Coronary artery (tissue), 2 donors: ENCODE measurements around the gene CDK10.

Experiments
- DNase-seq: peaks from one replicate; pipeline ENCODE4 v3.0.0-alpha.2; 2017; ENCODE audit warnings: low spot score
- H3K27ac ChIP-seq, 2 donors: fragments of 200-600 bp; sonication (generic); one replicate each; pipeline ENCODE4 v1.5.1; 2016 to 2019
- H3K4me3 ChIP-seq: fragments of 200-600 bp; sonication (generic); 2 replicates; pipeline ENCODE4 v1.5.1; 2016; ENCODE audit warnings: mild to moderate bottlenecking, moderate library complexity
- TF ChIP-seq, protein P1 (sequence below): fragments of 200-600 bp; sonication (generic); IDR thresholded peaks from one replicate; pipeline ENCODE4 v1.5.1; 2019; ENCODE audit warnings: antibody characterized with exemption

CDK10 gene

DNA sequence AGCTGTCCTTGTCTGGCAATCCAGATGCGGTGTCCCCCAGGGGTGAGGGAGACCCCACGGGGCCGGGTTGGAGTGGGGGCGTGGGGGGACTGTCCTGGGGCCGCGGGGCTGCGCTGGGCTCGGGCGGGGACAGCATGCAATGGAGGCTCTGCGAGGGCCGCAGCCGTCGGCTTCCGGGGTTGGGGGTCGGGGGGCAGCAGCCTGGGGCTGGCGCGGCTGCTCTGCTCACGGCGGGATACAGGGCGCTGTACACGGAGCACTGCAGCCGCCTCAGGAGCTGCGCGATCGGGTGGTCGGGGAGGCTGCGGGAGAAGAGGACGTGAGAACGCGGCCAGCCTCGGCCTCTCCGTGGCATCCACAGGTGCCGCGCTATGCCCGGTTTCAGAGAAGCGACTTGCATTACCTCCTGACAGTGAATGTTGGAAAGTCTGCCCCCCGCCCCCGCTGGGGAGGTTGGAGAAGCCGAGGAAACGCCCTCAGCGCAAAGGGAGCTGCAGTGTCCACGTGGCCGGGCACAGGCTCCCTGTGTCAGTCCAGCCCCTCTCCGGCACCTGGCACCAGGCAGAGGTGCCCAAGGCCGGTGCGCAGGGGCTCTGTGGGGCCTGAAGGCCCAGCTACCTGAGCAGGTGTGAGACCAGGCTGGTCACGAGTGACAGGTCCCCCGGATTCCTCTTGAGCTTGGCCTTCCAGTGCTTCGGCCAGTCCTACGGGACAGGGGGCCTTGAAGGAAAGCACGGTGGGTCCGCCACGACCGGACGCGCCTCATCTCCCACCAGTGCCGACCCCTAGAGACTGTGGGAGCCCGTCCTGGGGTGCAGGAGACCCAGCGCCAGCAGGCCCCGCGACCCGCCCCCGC is 24.4 kb downstream of the CDK10 start:
- Histone ChIP-seq H3K4me3 (no peak overlapping the region), H3K27ac (no peak overlapping the region)
- TF ChIP-seq, protein P1, sequence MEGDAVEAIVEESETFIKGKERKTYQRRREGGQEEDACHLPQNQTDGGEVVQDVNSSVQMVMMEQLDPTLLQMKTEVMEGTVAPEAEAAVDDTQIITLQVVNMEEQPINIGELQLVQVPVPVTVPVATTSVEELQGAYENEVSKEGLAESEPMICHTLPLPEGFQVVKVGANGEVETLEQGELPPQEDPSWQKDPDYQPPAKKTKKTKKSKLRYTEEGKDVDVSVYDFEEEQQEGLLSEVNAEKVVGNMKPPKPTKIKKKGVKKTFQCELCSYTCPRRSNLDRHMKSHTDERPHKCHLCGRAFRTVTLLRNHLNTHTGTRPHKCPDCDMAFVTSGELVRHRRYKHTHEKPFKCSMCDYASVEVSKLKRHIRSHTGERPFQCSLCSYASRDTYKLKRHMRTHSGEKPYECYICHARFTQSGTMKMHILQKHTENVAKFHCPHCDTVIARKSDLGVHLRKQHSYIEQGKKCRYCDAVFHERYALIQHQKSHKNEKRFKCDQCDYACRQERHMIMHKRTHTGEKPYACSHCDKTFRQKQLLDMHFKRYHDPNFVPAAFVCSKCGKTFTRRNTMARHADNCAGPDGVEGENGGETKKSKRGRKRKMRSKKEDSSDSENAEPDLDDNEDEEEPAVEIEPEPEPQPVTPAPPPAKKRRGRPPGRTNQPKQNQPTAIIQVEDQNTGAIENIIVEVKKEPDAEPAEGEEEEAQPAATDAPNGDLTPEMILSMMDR = no peak
- no peak for DNase-seq

DNA sequence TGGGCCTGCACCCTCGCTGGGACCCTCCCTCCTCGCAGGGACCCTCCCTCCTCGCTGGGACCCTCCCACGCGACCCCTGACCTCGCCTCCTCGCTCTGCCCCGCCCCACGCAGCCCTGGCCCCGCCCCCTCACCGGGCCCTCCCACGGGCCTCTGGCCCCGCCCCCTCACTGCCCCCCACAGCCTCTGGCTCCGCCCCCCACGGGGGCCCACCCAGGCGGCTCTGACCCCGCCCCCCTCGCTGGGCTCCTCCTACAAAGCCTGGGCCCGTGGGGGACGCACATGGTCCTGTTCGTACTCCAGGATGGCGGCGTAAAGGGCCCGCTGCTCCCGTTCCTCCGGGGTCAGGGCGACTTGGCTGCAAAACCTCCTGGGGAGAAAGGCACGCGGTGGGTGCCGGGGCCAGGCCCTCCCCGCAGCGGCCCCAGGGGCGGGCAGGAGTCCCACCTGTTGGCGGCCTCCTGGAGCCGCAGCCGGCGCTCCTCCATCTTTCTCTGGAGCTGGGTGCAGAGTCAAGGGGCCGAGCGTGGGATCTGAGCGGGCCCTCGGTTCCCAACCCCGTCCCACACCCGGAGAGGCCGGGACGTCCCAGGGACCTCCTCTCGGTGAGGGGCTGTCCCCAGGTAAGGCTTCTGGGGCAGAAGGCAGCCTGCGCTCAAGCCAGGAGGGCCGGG is 25.2 kb downstream of the CDK10 start:
- DNase-seq = no peak
- H3K4me3 ChIP-seq = peak overlapping the region; percentile 48
- H3K27ac ChIP-seq = no peak overlapping the region

DNA sequence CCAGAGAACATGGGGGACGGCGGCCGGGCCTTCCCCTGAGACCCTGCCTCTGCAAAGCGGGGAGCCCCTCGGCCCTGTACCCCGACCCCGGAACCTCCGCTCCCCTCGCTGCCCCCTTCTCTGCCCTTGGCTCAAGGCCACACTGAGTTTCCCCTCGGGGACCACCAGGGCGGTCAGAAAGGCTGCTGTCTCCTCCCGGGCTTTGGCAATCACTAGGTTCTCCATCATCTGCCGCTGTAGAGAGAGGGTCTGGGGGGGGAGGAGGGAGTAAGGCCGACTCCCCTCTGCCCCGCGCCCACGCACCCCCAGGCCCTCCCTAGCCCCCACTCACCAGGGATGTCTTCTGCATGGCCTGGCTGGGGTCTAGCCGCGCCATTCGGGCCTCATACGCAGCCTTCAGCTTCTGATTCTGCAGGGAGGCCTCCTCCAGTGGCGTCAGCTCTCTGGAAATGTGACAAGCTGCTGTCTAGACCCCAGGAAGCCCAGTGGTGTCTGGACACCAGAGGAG is 25.8 kb downstream of the CDK10 start:
- TF ChIP-seq, protein P1 = no peak
- no peak for DNase-seq
- no peak overlapping the region for H3K27ac ChIP-seq
- peak overlapping the region; percentile 48 for H3K4me3 ChIP-seq

More for the DNA sequence above, 25.2 kb downstream of the CDK10 start:
- TF ChIP-seq, protein P1 = no peak

DNA sequence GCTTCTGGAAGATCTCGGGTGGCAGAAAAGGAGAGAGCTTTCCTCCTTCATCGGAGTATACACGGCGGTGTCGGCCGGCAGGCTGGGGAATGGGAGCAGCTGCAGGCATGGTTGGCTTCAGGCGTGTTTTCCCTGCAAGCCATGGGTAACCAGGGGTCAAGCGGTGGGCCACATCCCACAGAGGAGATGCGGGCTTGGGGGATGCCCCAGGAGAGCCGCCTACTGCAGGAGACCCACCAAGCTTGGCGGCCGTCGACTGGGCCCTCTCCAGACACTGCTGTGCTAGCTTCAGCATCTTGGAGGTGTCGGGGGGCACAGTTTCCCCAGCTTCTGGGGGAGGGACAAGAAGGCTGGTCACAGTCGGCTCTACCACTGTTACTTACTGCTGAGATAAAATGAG is 30.0 kb downstream of the CDK10 start:
- TF ChIP-seq, protein P1 = no peak
- no peak for DNase-seq
- no peak overlapping the region for H3K27ac ChIP-seq
- no peak overlapping the region for H3K4me3 ChIP-seq

DNA sequence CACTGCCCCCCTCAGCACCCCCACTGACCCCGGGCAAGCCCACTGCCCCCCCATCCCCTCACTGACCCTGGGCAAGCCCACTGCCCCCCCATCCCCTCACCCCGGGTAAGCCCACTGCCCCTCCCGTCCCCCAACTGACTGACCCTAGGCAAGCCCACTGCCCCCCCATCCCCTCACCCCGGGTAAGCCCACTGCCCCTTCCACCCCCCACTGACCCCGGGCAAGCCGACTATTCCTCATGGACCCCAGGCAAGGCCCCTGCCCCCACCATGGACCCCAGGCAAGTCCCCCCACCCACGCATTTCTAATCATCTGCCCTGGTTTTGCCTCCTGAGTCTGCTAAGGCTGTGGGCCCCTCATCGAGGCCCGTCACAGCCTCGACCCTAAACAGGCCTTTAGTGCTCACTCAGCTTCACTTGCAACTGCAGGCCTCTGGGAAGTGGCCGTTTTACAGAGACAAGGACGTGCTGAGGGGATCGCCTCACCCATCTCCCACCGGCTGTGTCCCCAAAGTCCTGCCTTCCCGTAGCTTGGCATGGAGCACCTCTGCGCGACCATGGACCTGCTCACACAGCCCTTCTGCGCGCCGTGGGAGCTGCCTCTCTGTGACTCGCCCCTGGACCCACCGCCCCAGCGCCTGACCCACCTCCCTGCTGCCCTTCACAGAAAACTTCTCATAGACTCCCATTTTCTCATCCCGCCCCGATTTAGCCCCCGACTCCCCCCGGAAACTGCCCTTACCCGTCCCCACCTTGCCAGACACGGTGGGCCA is 30.6 kb downstream of the CDK10 start:
- DNase-seq = no peak
- no peak overlapping the region for H3K4me3 ChIP-seq
- H3K27ac ChIP-seq = no peak overlapping the region
- TF ChIP-seq, protein P1 = no peak

DNA sequence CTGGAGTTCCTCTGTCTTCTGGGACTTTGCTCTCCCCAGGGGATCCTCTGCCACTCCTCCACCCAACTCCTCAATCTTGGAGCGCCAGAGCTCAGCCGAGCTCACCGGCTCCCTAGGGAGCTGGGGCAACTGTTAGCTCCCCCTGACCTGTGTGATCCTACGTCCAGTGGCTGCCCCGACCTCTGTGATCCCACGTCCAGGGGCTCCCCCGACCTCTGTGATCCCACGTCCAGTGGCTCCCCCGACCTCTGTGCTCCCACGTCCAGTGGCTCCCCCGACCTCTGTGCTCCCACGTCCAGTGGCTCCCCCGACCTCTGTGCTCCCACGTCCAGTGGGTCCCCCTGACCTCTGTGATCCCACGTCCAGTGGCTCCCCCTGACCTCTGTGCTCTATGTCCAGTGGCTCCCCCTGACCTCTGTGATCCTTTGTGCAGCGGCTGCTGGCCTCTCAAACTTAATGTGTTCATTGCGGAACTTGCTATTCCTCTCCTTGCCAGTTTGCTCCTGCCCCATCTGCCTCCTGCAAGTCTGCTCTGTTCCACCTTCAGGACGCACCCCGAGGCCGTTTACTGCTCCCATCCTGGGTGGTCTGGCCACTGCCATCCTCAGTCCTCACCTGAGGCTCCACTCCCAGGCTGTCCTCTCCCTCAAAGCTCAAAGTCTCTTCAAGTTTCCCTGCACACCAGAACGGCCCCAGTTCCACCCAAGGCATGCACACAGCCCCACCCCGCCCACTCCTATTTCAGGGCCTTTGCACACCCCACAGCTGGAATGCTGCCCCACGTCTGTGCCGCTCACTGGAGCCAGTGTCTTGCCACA is 31.4 kb downstream of the CDK10 start:
- TF ChIP-seq, protein P1 = no peak
- DNase-seq = no peak
- H3K4me3 ChIP-seq = no peak overlapping the region
- no peak overlapping the region for H3K27ac ChIP-seq
